Pons (tissue), 1 donor: Measurements from ENCODE around the gene HOXC4.

Experiments used
- DNase-seq: peaks from one replicate; pipeline ENCODE4 v3.0.0-alpha.2; 2016; ENCODE audit warnings: low spot score

HOXC4 gene

GRCh38 chr12:54053751-54054741, at the start of gene HOXC4:
Gene HOXC4 (plus strand): TSS chr12:54053835. CDS start chr12:54053923, 88 bp downstream.
- DNase-seq = peak; percentile 42

GRCh38 chr12:54004063-54004840, 49.4 kb upstream of the HOXC4 start:
- no peak for DNase-seq

- DNase-seq = no peak
These were observed 48.6 kb upstream of the HOXC4 start for GRCh38 chr12:54004841-54005530.

GRCh38 chr12:54005531-54005852, 48.1 kb upstream of the HOXC4 start:
- no peak for DNase-seq

GRCh38 chr12:54005853-54006558, 47.6 kb upstream of the HOXC4 start:
- peak; percentile 77 for DNase-seq

- DNase-seq = no peak
These were observed 46.9 kb upstream of the HOXC4 start for GRCh38 chr12:54006559-54007220.

GRCh38 chr12:54007538-54008259, 45.9 kb upstream of the HOXC4 start:
- no peak for DNase-seq

GRCh38 chr12:54008260-54008552, 45.4 kb upstream of the HOXC4 start:
- no peak for DNase-seq

- no peak for DNase-seq
These were observed 44.2 kb upstream of the HOXC4 start for GRCh38 chr12:54009171-54010052.

GRCh38 chr12:54010053-54010971, 43.3 kb upstream of the HOXC4 start:
- no peak for DNase-seq

- no peak for DNase-seq
These were observed 42.5 kb upstream of the HOXC4 start for GRCh38 chr12:54010972-54011664.

- no peak for DNase-seq
These were observed 41.7 kb upstream of the HOXC4 start for GRCh38 chr12:54011665-54012532.

- DNase-seq = no peak
These were observed 40.8 kb upstream of the HOXC4 start for GRCh38 chr12:54012631-54013409.

- DNase-seq = no peak
These were observed 39.1 kb upstream of the HOXC4 start for GRCh38 chr12:54014377-54015017.

GRCh38 chr12:54015018-54015931, 38.4 kb upstream of the HOXC4 start:
- DNase-seq = no peak
